PC-9 (cell line): ENCODE data around the gene GRAMD1C.

Experiments
- EZH2 ChIP-seq: fragments of 200-600 bp; sonication (generic); IDR thresholded peaks from 2 replicates; pipeline ENCODE4 v1.8.0; 2017; ENCODE audit warnings: antibody characterized with exemption, low read depth
- TF ChIP-seq, protein P1 (sequence below): fragments of 200-600 bp; sonication (generic); conservative IDR thresholded peaks from 2 replicates; pipeline ENCODE4 v1.6.1; 2017; ENCODE audit warnings: mixed run types, antibody characterized with exemption, mild to moderate bottlenecking, moderate library complexity

DNA sequence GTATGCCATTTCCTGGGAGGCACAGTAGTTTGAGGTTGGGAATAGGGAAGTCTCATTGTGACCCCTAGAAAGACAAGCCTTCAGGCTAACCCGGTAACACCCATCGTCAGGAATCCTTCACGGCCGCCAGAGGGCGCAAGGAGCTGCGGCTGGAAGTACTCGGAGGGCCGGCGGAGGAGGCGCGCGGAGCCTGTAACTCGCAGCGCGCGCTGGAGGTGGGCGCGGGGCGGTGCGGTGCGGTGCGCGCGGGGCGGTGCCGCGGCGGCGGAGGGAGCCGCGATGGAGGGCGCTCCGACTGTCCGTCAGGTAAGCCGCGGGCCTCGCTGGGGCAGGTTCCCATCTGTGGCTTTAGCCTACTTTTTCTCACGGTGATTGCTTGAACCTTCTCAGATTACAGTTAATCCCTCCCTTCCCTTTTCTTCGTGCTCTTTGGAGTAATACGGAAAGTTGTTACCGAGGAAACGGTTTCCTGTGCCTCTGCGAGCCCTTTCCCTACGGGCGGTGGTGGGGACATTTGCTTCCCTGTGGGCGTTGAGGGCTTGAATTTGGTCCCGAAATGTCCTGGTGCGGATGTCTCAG is at the start of gene GRAMD1C:
- TF ChIP-seq, protein P1, sequence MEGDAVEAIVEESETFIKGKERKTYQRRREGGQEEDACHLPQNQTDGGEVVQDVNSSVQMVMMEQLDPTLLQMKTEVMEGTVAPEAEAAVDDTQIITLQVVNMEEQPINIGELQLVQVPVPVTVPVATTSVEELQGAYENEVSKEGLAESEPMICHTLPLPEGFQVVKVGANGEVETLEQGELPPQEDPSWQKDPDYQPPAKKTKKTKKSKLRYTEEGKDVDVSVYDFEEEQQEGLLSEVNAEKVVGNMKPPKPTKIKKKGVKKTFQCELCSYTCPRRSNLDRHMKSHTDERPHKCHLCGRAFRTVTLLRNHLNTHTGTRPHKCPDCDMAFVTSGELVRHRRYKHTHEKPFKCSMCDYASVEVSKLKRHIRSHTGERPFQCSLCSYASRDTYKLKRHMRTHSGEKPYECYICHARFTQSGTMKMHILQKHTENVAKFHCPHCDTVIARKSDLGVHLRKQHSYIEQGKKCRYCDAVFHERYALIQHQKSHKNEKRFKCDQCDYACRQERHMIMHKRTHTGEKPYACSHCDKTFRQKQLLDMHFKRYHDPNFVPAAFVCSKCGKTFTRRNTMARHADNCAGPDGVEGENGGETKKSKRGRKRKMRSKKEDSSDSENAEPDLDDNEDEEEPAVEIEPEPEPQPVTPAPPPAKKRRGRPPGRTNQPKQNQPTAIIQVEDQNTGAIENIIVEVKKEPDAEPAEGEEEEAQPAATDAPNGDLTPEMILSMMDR: peak; percentile 86
- TF ChIP-seq EZH2: no peak
